ENCODE measurements around the gene CDC73.

DNA sequence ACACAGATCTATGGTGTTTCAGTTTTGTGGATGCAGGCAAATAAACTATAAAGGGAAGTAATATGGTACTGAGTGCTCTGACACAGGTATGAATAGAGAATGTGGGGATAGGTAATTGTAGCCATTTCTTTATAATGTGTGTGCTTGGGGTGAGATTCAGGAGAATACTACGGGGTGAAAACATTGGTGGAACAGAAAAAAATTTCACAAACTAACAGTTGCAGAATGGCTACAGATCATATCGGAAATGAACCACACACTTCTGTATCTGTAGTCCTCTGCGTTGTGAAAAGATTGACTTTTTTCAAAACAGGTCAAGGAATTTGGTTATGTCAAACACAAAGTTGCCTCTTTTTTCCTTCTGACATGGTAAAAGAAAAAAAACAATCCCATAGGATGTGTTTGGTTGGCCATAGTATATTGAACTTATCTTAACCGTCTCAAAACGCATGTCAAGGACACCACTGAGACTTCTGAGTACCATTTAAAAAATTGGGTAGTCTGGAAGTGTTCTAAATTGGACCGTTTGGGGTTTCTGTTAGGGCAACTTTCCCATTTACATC, 1.1 kb upstream of the CDC73 start:
- TF ChIP-seq SMAD1 (IDR thresholded peaks at IDR 0.05; ENCODE audit: low read depth, partially characterized antibody) = no peak
- no peak for TF ChIP-seq TAF1 (IDR thresholded peaks at IDR 0.05; ENCODE audit: borderline replicate concordance, low read depth, low read length)
- no peak for TF ChIP-seq BCL11A (IDR thresholded peaks at IDR 0.05; ENCODE audit: low read depth, low read length)
- no peak for TF ChIP-seq CEBPB (IDR thresholded peaks at IDR 0.05; ENCODE audit: borderline replicate concordance in 1 of 2, low read depth in 2 of 2, low read length in 2 of 2)
- TF ChIP-seq KAT2A (conservative IDR thresholded peaks at IDR 0.05; ENCODE audit: control insufficient read depth, low read depth, low read length) = no peak
- TF ChIP-seq EZH2 (IDR thresholded peaks at IDR 0.05; ENCODE audit: borderline replicate concordance, control insufficient read depth, low read depth, low read length) = no peak
- no peak for TF ChIP-seq POLR2A (IDR thresholded peaks at IDR 0.05; ENCODE audit: low read depth, low read length)
- no peak for TF ChIP-seq CTCF (IDR thresholded peaks at IDR 0.05 in 2 of 3, conservative IDR thresholded peaks at IDR 0.05 in 1 of 3; ENCODE audit: control insufficient read depth in 2 of 3, extremely low read depth in 1 of 3, insufficient read depth in 1 of 3, low read depth in 3 of 3, low read length in 3 of 3)
- TF ChIP-seq ZBTB4 (CRISPR knock-in tag; IDR thresholded peaks at IDR 0.05) = no peak
